ENCODE measurements around the gene FBXL7.

The FBXL7 gene

DNA sequence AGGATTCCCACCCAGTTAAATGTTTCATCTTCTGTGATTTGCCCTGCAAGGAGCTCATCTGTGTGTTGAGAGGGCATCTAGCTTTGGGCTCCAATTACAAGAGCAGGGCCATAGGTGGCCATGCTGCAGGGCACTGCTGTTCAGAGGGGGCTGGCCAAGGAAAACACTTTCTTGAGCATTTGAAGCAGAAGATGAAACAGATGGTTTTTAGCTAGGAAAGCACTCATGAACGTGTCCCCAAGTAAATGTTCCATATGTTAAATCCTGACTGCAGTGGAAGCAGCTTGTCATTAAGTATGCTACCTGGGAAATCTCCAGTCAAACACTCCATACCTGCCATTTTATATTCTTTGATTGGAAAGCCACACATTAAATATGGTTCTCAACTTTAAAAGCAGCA lies 176.6 kb downstream of the FBXL7 start:
- Histone ChIP-seq H3K4me3 (ENCODE audit: low read length) (no peak overlapping the region), H4K20me1 (ENCODE audit: control insufficient read depth, insufficient read depth, low read depth, low read length) (no peaks in the 10 kb centered on the region), H3K9me2 (replicated peaks; ENCODE audit: control insufficient read depth, low read length) (no peaks in the 10 kb centered on the region), H3K27me3 (ENCODE audit: control insufficient read depth, low read length) (no peaks in the 10 kb centered on the region), H3K36me3 (ENCODE audit: control insufficient read depth, low read length) (no peaks in the 10 kb centered on the region), H3K9me3 (ENCODE audit: control insufficient read depth, insufficient read depth, low read length) (no peaks in the 10 kb centered on the region), H3K4me1 (ENCODE audit: control insufficient read depth, low read length) (no peaks in the 10 kb centered on the region), H3F3A (ENCODE audit: control insufficient read depth, insufficient read depth) (no peaks in the 10 kb centered on the region), H3K27ac (ENCODE audit: low read depth, low read length) (no peak overlapping the region), H3K4me2 (ENCODE audit: low read length) (no peak overlapping the region), H3K79me2 (ENCODE audit: control insufficient read depth, low read length) (no peaks in the 10 kb centered on the region)
- TF ChIP-seq EZH2phosphoT487 (IDR thresholded peaks at IDR 0.05; ENCODE audit: borderline replicate concordance, low read length) = no peak
- TF ChIP-seq, protein P1, sequence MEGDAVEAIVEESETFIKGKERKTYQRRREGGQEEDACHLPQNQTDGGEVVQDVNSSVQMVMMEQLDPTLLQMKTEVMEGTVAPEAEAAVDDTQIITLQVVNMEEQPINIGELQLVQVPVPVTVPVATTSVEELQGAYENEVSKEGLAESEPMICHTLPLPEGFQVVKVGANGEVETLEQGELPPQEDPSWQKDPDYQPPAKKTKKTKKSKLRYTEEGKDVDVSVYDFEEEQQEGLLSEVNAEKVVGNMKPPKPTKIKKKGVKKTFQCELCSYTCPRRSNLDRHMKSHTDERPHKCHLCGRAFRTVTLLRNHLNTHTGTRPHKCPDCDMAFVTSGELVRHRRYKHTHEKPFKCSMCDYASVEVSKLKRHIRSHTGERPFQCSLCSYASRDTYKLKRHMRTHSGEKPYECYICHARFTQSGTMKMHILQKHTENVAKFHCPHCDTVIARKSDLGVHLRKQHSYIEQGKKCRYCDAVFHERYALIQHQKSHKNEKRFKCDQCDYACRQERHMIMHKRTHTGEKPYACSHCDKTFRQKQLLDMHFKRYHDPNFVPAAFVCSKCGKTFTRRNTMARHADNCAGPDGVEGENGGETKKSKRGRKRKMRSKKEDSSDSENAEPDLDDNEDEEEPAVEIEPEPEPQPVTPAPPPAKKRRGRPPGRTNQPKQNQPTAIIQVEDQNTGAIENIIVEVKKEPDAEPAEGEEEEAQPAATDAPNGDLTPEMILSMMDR (IDR thresholded peaks at IDR 0.05; ENCODE audit: low read depth, low read length, poor library complexity, severe bottlenecking) = no peak

DNA sequence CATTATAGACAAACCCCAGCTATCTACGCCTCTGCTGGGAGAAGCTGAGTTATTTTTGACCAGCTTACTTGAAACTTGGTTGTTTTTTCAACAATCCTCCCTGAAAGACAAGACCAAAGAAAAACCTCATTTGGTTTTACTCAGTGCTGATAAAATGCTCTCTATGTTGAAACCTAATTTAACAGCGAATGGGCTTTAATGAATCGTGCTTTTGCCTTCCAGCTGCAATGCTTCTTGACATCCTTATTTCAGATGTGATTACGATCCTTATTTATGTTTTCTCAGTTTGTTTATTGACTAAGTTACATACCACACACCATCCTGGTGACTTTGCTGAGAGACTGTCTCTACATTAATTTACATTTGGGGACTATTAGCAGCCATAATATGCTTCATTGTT lies 179.2 kb downstream of the FBXL7 start:
- H4K20me1 ChIP-seq (ENCODE audit: control insufficient read depth, insufficient read depth, low read depth, low read length) = no peaks in the 10 kb centered on the region
- TF ChIP-seq EZH2phosphoT487 (IDR thresholded peaks at IDR 0.05; ENCODE audit: borderline replicate concordance, low read length) = no peak
- TF ChIP-seq, protein P1 (IDR thresholded peaks at IDR 0.05; ENCODE audit: low read depth, low read length, poor library complexity, severe bottlenecking) = no peak
- H3K4me1 ChIP-seq (ENCODE audit: control insufficient read depth, low read length) = no peaks in the 10 kb centered on the region
- H3K4me2 ChIP-seq (ENCODE audit: low read length) = no peak overlapping the region
- no peaks in the 10 kb centered on the region for H3K9me2 ChIP-seq (replicated peaks; ENCODE audit: control insufficient read depth, low read length)
- H3K79me2 ChIP-seq (ENCODE audit: control insufficient read depth, low read length) = no peaks in the 10 kb centered on the region
- no peaks in the 10 kb centered on the region for H3F3A ChIP-seq (ENCODE audit: control insufficient read depth, insufficient read depth)
- H3K27ac ChIP-seq (ENCODE audit: low read depth, low read length) = no peak overlapping the region
- no peaks in the 10 kb centered on the region for H3K36me3 ChIP-seq (ENCODE audit: control insufficient read depth, low read length)
- no peak overlapping the region for H3K4me3 ChIP-seq (ENCODE audit: low read length)
- H3K9me3 ChIP-seq (ENCODE audit: control insufficient read depth, insufficient read depth, low read length) = no peaks in the 10 kb centered on the region
- H3K27me3 ChIP-seq (ENCODE audit: control insufficient read depth, low read length) = no peaks in the 10 kb centered on the region

DNA sequence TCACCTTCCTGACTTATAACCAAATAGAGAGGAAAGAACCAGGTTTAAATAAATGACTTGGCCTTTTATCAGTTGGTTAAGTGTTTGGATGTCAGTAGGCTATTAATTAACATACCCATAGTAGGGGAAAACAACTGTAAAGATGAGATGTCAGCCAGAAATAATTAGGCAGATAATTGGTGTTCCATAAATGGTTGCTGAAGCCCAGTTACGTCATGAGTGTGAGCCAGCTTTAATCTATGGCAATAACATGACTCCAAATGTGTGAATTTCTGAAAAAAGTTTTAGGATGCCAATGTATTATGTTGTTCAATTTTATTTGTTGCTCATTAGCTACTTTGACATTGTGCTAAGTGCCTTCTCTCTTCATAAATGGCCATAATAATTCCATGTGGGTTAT lies 180.5 kb downstream of the FBXL7 start:
- no peak overlapping the region for H3K27ac ChIP-seq (ENCODE audit: low read depth, low read length)
- H3F3A ChIP-seq (ENCODE audit: control insufficient read depth, insufficient read depth) = no peaks in the 10 kb centered on the region
- TF ChIP-seq, protein P1 (IDR thresholded peaks at IDR 0.05; ENCODE audit: low read depth, low read length, poor library complexity, severe bottlenecking) = no peak
- TF ChIP-seq EZH2phosphoT487 (IDR thresholded peaks at IDR 0.05; ENCODE audit: borderline replicate concordance, low read length) = no peak
- no peaks in the 10 kb centered on the region for H3K36me3 ChIP-seq (ENCODE audit: control insufficient read depth, low read length)
- no peaks in the 10 kb centered on the region for H3K9me2 ChIP-seq (replicated peaks; ENCODE audit: control insufficient read depth, low read length)
- H3K27me3 ChIP-seq (ENCODE audit: control insufficient read depth, low read length) = no peaks in the 10 kb centered on the region
- H3K4me1 ChIP-seq (ENCODE audit: control insufficient read depth, low read length) = no peaks in the 10 kb centered on the region
- no peaks in the 10 kb centered on the region for H3K79me2 ChIP-seq (ENCODE audit: control insufficient read depth, low read length)
- no peaks in the 10 kb centered on the region for H3K9me3 ChIP-seq (ENCODE audit: control insufficient read depth, insufficient read depth, low read length)
- no peak overlapping the region for H3K4me2 ChIP-seq (ENCODE audit: low read length)
- H3K4me3 ChIP-seq (ENCODE audit: low read length) = no peak overlapping the region
- H4K20me1 ChIP-seq (ENCODE audit: control insufficient read depth, insufficient read depth, low read depth, low read length) = no peaks in the 10 kb centered on the region

DNA sequence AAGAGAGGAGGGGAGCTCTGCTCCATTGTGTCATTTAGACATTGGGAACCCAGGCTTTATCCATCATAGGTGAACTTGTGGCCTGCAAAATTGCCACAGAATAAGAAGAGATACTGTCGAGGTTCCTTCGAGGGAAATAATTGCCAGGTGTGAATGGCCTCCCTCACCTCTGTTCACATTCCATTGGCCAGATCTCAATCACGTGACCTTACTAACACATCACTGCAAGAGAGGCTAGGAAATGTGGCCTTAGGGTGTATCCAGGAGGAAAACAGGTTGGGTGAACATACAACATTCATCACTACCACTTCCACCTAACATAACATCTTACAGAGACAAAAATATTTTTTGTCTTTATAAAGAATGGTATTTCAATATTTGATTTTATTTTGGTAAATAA lies 182.1 kb downstream of the FBXL7 start:
- H3K4me2 ChIP-seq (ENCODE audit: low read length) = no peak overlapping the region
- no peaks in the 10 kb centered on the region for H3K27me3 ChIP-seq (ENCODE audit: control insufficient read depth, low read length)
- H3K79me2 ChIP-seq (ENCODE audit: control insufficient read depth, low read length) = no peaks in the 10 kb centered on the region
- TF ChIP-seq EZH2phosphoT487 (IDR thresholded peaks at IDR 0.05; ENCODE audit: borderline replicate concordance, low read length) = no peak
- TF ChIP-seq, protein P1 (IDR thresholded peaks at IDR 0.05; ENCODE audit: low read depth, low read length, poor library complexity, severe bottlenecking) = no peak
- no peaks in the 10 kb centered on the region for H3K9me3 ChIP-seq (ENCODE audit: control insufficient read depth, insufficient read depth, low read length)
- H3K9me2 ChIP-seq (replicated peaks; ENCODE audit: control insufficient read depth, low read length) = no peaks in the 10 kb centered on the region
- H4K20me1 ChIP-seq (ENCODE audit: control insufficient read depth, insufficient read depth, low read depth, low read length) = no peaks in the 10 kb centered on the region
- no peak overlapping the region for H3K4me3 ChIP-seq (ENCODE audit: low read length)
- no peak overlapping the region for H3K27ac ChIP-seq (ENCODE audit: low read depth, low read length)
- no peaks in the 10 kb centered on the region for H3K4me1 ChIP-seq (ENCODE audit: control insufficient read depth, low read length)
- H3K36me3 ChIP-seq (ENCODE audit: control insufficient read depth, low read length) = no peaks in the 10 kb centered on the region
- no peaks in the 10 kb centered on the region for H3F3A ChIP-seq (ENCODE audit: control insufficient read depth, insufficient read depth)
